DOHH2 (cell line): ENCODE data around the gene CACNA1E.

Experiments
- H3F3A ChIP-seq: fragments of 200-600 bp; sonication (generic), shearing (Covaris generic); 2 replicates; pipeline ENCODE4 v1.6.0; 2016; ENCODE audit warnings: antibody characterized with exemption, mild to moderate bottlenecking; ENCODE audit not compliant: control insufficient read depth, insufficient read depth
- H3K27ac ChIP-seq: fragments of 200-600 bp; sonication (generic); 2 replicates; pipeline ENCODE4 v1.5.1; 2014; ENCODE audit warnings: low read depth, mild to moderate bottlenecking, low read length, moderate library complexity
- H3K27me3 ChIP-seq: fragments of 200-600 bp; sonication (generic); 2 replicates; pipeline ENCODE4 v1.6.1; 2014; ENCODE audit warnings: mild to moderate bottlenecking, low read length, mixed read lengths; ENCODE audit not compliant: control insufficient read depth
- H3K36me3 ChIP-seq: fragments of 200-600 bp; sonication (generic); 2 replicates; pipeline ENCODE4 v1.6.1; 2014; ENCODE audit warnings: mild to moderate bottlenecking, low read length, moderate library complexity, mixed read lengths; ENCODE audit not compliant: control insufficient read depth
- H3K4me1 ChIP-seq: fragments of 200-600 bp; sonication (generic); 2 replicates; pipeline ENCODE4 v1.6.1; 2014; ENCODE audit warnings: mild to moderate bottlenecking, low read length, mixed read lengths; ENCODE audit not compliant: control insufficient read depth
- H3K4me2 ChIP-seq: fragments of 200-600 bp; sonication (generic); 2 replicates; pipeline ENCODE4 v1.6.0; 2014; ENCODE audit warnings: mild to moderate bottlenecking, low read length, moderate library complexity
- H3K4me3 ChIP-seq: fragments of 200-600 bp; sonication (generic); 2 replicates; pipeline ENCODE4 v1.5.1; 2014; ENCODE audit warnings: mild to moderate bottlenecking, low read length, mixed read lengths
- H3K79me2 ChIP-seq: fragments of 200-600 bp; sonication (generic); 2 replicates; pipeline ENCODE4 v1.6.1; 2014; ENCODE audit warnings: mild to moderate bottlenecking, low read length, mixed read lengths; ENCODE audit not compliant: control insufficient read depth
- H3K9me2 ChIP-seq: fragments of 200-600 bp; sonication (generic); replicated peaks from 2 replicates; pipeline ENCODE4 v1.6.1; 2014; ENCODE audit warnings: mild to moderate bottlenecking, low read length, mixed read lengths; ENCODE audit not compliant: control insufficient read depth
- H3K9me3 ChIP-seq: fragments of 200-600 bp; sonication (generic); 2 replicates; pipeline ENCODE4 v1.6.1; 2014; ENCODE audit warnings: antibody characterized with exemption, low read length, mixed read lengths; ENCODE audit not compliant: control insufficient read depth, insufficient read depth
- H4K20me1 ChIP-seq: fragments of 200-600 bp; sonication (generic); 2 replicates; pipeline ENCODE4 v1.6.0; 2014; ENCODE audit warnings: low read depth, mild to moderate bottlenecking, antibody characterized with exemption, low read length, moderate library complexity; ENCODE audit not compliant: control insufficient read depth, insufficient read depth
- EZH2phosphoT487 ChIP-seq: fragments of 200-600 bp; sonication (generic); IDR thresholded peaks from 2 replicates; pipeline ENCODE4 v1.6.1; 2017; ENCODE audit warnings: borderline replicate concordance, mild to moderate bottlenecking, antibody characterized with exemption, low read length, moderate library complexity, mixed read lengths
- TF ChIP-seq, protein P1 (sequence below): fragments of 200-600 bp; sonication (generic); IDR thresholded peaks from one replicate; pipeline ENCODE4 v1.5.1; 2014; ENCODE audit warnings: antibody characterized with exemption, mild to moderate bottlenecking, low read depth, low read length; ENCODE audit not compliant: poor library complexity, severe bottlenecking

Gene CACNA1E

DNA sequence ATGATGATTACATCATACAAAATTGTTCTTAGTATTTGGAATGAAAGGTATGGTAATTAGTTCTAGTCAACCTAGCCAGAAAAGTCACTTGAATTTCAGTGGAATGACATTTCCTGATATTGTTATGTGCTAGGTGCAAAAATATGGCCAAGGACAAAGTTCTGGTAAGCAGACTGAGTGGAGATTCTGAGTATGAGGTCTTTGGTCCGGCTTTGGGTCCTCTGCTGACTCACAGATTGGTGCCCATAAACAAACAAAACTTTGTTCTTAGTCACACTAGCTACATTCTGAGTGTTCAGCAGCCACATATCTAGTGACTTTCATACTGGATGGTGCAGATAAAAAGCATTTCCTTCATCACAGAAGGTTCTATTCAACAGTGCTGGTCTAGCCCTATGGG is 372.1 kb downstream of the CACNA1E start:
- no peak overlapping the region for H3K4me3 ChIP-seq
- H3K36me3 ChIP-seq, result no peaks in the 10 kb centered on the region
- no peaks in the 10 kb centered on the region for H3K79me2 ChIP-seq
- H3K9me2 ChIP-seq, result no peaks in the 10 kb centered on the region
- no peaks in the 10 kb centered on the region for H3K9me3 ChIP-seq
- TF ChIP-seq, protein P1, sequence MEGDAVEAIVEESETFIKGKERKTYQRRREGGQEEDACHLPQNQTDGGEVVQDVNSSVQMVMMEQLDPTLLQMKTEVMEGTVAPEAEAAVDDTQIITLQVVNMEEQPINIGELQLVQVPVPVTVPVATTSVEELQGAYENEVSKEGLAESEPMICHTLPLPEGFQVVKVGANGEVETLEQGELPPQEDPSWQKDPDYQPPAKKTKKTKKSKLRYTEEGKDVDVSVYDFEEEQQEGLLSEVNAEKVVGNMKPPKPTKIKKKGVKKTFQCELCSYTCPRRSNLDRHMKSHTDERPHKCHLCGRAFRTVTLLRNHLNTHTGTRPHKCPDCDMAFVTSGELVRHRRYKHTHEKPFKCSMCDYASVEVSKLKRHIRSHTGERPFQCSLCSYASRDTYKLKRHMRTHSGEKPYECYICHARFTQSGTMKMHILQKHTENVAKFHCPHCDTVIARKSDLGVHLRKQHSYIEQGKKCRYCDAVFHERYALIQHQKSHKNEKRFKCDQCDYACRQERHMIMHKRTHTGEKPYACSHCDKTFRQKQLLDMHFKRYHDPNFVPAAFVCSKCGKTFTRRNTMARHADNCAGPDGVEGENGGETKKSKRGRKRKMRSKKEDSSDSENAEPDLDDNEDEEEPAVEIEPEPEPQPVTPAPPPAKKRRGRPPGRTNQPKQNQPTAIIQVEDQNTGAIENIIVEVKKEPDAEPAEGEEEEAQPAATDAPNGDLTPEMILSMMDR, result no peak
- TF ChIP-seq EZH2phosphoT487, result no peak
- H3K27me3 ChIP-seq, result no peaks in the 10 kb centered on the region
- no peaks in the 10 kb centered on the region for H3F3A ChIP-seq
- no peaks in the 10 kb centered on the region for H3K4me1 ChIP-seq
- no peak overlapping the region for H3K4me2 ChIP-seq
- no peak overlapping the region for H3K27ac ChIP-seq
- H4K20me1 ChIP-seq, result no peaks in the 10 kb centered on the region
